Measurements from ENCODE around the gene PCCB. TPM values are rescaled to one million over a fixed set of nuclear protein-coding genes. Genes with fewer than 3 reads are reported as not detected.

Gene PCCB
- total RNA-seq, 1 donor from 2014 or later: 106 TPM

DNA sequence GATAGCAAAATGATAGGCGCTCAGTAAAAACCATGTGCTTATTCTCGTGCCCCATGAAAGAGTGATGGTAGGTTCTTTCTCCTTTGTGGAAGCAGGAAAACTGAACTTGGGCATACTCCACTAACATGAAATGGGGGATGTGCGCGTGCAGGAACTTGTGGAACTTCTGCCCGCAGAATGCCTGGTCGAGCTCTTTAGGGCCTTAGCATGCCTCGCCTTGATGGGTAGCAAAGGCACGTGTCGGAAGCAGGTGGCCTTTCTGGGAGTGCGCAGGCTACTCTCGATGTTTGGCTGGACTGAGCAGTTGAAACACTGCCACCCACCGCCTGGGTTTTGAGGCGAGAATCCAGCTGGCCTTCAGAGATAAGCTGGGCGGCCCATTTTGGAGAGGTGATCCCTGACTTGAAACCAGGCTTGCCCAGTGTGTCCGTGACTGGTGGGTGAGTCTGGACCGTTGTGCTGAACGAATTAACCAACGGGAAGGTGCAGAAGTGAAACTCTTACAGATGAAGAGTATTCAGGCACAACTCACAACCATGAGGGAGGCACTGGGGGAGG lies 842 bp downstream of the PCCB start:
- Histone ChIP-seq H3K4me3 (peak overlapping the region; percentile 84), H3K27me3 (ENCODE audit: low read depth) (no peaks in the 10 kb centered on the region), H3K36me3 (peaks cover 11% of the 10 kb centered on the region), H3K27ac (replicated peaks) (peak overlapping the region; percentile 98), H3K4me1 (peaks cover 28% of the 10 kb centered on the region), H3K9me3 (replicated peaks) (no peaks in the 10 kb centered on the region)
- TF ChIP-seq, protein P1, sequence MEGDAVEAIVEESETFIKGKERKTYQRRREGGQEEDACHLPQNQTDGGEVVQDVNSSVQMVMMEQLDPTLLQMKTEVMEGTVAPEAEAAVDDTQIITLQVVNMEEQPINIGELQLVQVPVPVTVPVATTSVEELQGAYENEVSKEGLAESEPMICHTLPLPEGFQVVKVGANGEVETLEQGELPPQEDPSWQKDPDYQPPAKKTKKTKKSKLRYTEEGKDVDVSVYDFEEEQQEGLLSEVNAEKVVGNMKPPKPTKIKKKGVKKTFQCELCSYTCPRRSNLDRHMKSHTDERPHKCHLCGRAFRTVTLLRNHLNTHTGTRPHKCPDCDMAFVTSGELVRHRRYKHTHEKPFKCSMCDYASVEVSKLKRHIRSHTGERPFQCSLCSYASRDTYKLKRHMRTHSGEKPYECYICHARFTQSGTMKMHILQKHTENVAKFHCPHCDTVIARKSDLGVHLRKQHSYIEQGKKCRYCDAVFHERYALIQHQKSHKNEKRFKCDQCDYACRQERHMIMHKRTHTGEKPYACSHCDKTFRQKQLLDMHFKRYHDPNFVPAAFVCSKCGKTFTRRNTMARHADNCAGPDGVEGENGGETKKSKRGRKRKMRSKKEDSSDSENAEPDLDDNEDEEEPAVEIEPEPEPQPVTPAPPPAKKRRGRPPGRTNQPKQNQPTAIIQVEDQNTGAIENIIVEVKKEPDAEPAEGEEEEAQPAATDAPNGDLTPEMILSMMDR (IDR thresholded peaks at IDR 0.05; ENCODE audit: borderline replicate concordance): peak; percentile 31
- peak; percentile 67 for DNase-seq
- intact Hi-C loops (cut with micrococcal nuclease): no loop called here

DNA sequence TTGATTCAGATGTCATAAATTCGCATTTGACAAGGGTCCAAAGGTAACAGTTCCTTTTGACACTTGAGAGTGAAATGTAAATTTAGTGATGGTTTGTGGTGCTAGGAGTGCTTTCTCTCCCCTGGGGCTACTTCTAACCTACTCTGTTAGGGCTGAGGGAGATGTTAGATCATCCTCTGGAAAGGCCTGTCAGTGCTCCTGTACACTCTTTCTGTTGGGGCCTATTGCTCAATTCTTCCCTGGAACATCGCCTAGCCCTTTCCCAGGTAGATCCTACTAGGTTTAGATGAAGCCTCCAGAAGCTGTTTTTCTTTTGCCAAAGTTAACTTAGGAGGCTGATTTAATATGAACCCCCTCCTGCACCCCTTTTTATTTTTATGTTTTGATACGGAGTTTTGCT lies 1.4 kb downstream of the PCCB start:
- Histone ChIP-seq H3K9me3 (replicated peaks) (no peaks in the 10 kb centered on the region), H3K4me1 (peaks cover 28% of the 10 kb centered on the region), H3K27me3 (ENCODE audit: low read depth) (no peaks in the 10 kb centered on the region), H3K4me3 (peak overlapping the region; percentile 84), H3K36me3 (peaks cover 17% of the 10 kb centered on the region), H3K27ac (replicated peaks) (peak overlapping the region; percentile 98)
- intact Hi-C loops (cut with micrococcal nuclease): no loop called here
- TF ChIP-seq, protein P1 (IDR thresholded peaks at IDR 0.05; ENCODE audit: borderline replicate concordance): no peak
- DNase-seq: no peak

DNA sequence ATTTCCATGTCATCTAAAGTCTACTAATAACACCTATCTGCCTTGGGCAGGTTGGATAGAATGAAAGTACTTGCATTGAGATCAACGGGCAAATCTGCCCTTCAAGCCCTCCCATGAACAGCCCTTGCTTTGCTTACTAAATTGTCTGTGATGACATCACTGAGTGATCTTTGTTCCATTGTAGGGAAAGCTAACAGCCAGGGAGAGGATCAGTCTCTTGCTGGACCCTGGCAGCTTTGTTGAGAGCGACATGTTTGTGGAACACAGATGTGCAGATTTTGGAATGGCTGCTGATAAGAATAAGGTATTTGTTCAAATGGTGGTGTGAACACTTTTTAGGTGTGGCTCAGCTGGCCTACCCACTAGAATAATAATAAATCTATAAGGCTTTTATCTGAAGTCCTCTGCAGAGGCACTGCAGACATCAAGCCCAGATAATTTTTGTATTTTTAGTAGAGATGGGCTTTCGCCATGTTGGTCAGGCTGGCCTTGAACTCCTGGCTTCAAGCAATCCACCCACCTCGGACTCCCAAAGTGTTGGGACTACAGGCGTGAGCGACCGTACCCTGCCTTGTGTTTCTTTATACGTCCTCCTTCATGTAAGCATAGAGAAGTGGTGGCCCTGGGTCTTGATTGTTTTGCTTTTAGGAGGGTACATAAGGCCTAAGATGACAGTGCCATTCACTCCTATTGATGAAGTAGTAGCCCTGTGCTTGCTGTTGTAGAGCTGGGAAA lies 5.7 kb downstream of the PCCB start:
- TF ChIP-seq, protein P1 (IDR thresholded peaks at IDR 0.05; ENCODE audit: borderline replicate concordance): no peak
- DNase-seq: no peak
- intact Hi-C loops (cut with micrococcal nuclease): no loop called here
- H3K4me1 ChIP-seq: peaks cover 15% of the 10 kb centered on the region
- H3K27ac ChIP-seq (replicated peaks): no peak overlapping the region
- H3K27me3 ChIP-seq (ENCODE audit: low read depth): no peaks in the 10 kb centered on the region
- H3K4me3 ChIP-seq: no peak overlapping the region
- no peaks in the 10 kb centered on the region for H3K9me3 ChIP-seq (replicated peaks)
- peaks cover 60% of the 10 kb centered on the region for H3K36me3 ChIP-seq

DNA sequence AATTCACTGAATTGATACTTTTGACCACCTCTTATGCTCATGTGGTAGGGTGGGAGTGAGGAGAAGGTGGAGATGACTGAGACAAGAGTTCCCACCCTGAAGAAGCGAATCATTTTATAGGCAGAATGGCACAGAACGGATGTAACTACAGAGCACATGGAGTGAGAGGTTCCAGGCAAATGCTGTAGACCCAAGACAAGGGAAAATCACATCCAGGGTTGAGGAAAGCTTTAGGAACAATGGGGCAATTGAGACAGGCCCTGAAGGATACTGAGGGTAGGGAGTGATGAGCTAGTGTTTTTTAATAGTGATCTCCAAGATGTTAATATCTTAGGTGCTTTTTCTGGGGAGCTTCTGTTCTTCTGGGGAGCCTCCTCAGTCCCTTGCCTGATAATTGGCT lies 8.1 kb downstream of the PCCB start:
- Histone ChIP-seq H3K27me3 (ENCODE audit: low read depth) (no peaks in the 10 kb centered on the region), H3K36me3 (peaks cover 82% of the 10 kb centered on the region), H3K27ac (replicated peaks) (no peak overlapping the region), H3K4me1 (peaks cover 4% of the 10 kb centered on the region), H3K4me3 (no peak overlapping the region), H3K9me3 (replicated peaks) (no peaks in the 10 kb centered on the region)
- TF ChIP-seq, protein P1 (IDR thresholded peaks at IDR 0.05; ENCODE audit: borderline replicate concordance): no peak
- intact Hi-C loops (cut with micrococcal nuclease): no loop called here
- no peak for DNase-seq

DNA sequence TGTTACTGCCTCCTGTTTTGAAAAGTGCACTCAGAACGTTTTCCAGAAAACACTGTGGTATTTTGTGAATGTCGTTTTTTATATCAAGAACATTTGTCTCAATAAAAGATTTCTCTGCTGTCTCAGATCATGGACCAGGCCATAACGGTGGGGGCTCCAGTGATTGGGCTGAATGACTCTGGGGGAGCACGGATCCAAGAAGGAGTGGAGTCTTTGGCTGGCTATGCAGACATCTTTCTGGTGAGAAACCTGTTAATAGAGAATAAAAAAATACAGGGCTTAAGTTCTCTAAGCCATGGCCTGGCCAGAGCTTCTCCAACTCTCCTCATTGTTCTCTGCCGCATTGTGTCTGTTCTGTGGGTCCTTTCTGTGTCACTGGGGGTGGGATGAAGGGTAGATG lies 11.7 kb downstream of the PCCB start:
- no peaks in the 10 kb centered on the region for H3K9me3 ChIP-seq (replicated peaks)
- TF ChIP-seq, protein P1 (IDR thresholded peaks at IDR 0.05; ENCODE audit: borderline replicate concordance): no peak
- peaks cover 4% of the 10 kb centered on the region for H3K4me1 ChIP-seq
- no peak overlapping the region for H3K4me3 ChIP-seq
- H3K36me3 ChIP-seq: peaks cover 88% of the 10 kb centered on the region
- no peaks in the 10 kb centered on the region for H3K27me3 ChIP-seq (ENCODE audit: low read depth)
- H3K27ac ChIP-seq (replicated peaks): no peak overlapping the region
- DNase-seq: no peak
- intact Hi-C loops (cut with micrococcal nuclease): no loop called here
